ENCODE results near the gene TMOD1.
"Not testable (repeated sequence)": the region's sequence is repeated elsewhere in the genome, so short reads cannot be mapped to it uniquely, and the experiment has no call there.

TMOD1 gene

GRCh38 chr9:97575673-97576200, 74.3 kb downstream of the TMOD1 start:
- H3K27ac ChIP-seq, result no peak overlapping the region
- TF ChIP-seq, protein P1, sequence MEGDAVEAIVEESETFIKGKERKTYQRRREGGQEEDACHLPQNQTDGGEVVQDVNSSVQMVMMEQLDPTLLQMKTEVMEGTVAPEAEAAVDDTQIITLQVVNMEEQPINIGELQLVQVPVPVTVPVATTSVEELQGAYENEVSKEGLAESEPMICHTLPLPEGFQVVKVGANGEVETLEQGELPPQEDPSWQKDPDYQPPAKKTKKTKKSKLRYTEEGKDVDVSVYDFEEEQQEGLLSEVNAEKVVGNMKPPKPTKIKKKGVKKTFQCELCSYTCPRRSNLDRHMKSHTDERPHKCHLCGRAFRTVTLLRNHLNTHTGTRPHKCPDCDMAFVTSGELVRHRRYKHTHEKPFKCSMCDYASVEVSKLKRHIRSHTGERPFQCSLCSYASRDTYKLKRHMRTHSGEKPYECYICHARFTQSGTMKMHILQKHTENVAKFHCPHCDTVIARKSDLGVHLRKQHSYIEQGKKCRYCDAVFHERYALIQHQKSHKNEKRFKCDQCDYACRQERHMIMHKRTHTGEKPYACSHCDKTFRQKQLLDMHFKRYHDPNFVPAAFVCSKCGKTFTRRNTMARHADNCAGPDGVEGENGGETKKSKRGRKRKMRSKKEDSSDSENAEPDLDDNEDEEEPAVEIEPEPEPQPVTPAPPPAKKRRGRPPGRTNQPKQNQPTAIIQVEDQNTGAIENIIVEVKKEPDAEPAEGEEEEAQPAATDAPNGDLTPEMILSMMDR (IDR thresholded peaks at IDR 0.05), result no peak
- TF ChIP-seq ZFX (IDR thresholded peaks at IDR 0.05; ENCODE audit: borderline replicate concordance), result no peak

- H3K27ac ChIP-seq, result no peak overlapping the region
- TF ChIP-seq, protein P1 (IDR thresholded peaks at IDR 0.05), result no peak
- TF ChIP-seq ZFX (IDR thresholded peaks at IDR 0.05; ENCODE audit: borderline replicate concordance), result no peak
Measured at GRCh38 chr9:97577051-97577450, 75.6 kb downstream of the TMOD1 start.

- no peak for TF ChIP-seq ZFX (IDR thresholded peaks at IDR 0.05; ENCODE audit: borderline replicate concordance)
- TF ChIP-seq, protein P1 (IDR thresholded peaks at IDR 0.05), result no peak
- no peak overlapping the region for H3K27ac ChIP-seq
Measured at GRCh38 chr9:97578846-97579245, 77.4 kb downstream of the TMOD1 start.

- TF ChIP-seq ZFX (IDR thresholded peaks at IDR 0.05; ENCODE audit: borderline replicate concordance), result no peak
- TF ChIP-seq, protein P1 (IDR thresholded peaks at IDR 0.05), result no peak
- no peak overlapping the region for H3K27ac ChIP-seq
Measured at GRCh38 chr9:97579914-97580313, 78.4 kb downstream of the TMOD1 start.

DNA sequence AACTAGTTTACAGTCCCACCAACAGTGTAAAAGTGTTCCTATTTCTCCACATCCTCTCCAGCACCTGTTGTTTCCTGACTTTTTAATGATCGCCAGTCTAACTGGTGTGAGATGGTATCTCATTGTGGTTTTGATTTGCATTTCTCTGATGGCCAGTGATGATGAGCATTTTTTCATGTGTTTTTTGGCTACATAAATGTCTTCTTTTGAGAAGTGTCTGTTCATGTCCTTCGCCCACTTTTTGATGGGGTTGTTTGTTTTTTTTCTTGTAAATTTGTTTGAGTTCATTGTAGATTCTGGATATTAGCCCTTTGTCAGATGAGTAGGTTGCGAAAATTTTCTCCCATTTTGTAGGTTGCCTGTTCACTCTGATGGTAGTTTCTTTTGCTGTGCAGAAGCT, 80.1 kb downstream of the TMOD1 start:
- H3K27ac ChIP-seq, result not testable (repeated sequence)

GRCh38 chr9:97584778-97585177, 83.3 kb downstream of the TMOD1 start:
- H3K27ac ChIP-seq, result not testable (repeated sequence)

DNA sequence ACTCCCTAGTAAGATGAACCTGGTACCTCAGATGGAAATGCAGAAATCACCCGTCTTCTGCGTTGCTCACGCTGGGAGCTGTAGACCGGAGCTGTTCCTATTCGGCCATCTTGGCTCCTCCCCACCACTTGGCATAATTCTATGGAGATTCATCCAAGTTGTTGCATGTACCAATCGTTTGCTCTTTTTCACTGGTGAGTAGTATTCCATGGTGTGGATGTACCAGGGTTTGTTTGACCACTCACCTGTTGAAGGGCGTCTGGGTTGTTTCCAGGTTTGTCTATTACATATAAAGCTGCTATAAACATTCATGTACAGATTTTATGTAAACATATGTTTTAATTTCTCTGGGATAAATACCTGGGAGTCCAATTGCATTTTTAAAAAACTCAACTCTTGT, 85.4 kb downstream of the TMOD1 start:
- not testable (repeated sequence) for H3K27ac ChIP-seq

DNA sequence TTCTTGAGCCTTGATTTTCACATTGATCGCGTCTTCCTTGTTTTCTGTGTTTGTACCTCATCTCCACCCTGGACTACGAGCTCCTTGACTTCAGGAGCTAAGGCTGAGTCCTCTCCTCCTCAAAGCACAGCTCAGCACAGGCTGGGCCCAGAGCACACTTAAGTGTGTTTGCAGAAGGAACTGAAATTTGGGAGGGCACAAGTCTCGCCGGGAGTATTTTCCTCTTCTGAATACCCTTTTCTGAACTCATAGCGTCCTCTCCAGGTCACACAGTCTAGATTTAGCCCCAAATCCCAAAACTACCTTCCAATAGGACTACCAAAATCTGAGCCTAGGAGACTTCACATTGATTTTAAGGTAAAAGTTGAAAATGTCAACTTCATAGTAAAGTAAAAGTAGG, 90.1 kb downstream of the TMOD1 start:
- TF ChIP-seq, protein P1 (IDR thresholded peaks at IDR 0.05), result no peak
- TF ChIP-seq ZFX (IDR thresholded peaks at IDR 0.05; ENCODE audit: borderline replicate concordance), result no peak
- H3K27ac ChIP-seq, result no peak overlapping the region

GRCh38 chr9:97592126-97592525, 90.7 kb downstream of the TMOD1 start:
- H3K27ac ChIP-seq, result no peak overlapping the region
- no peak for TF ChIP-seq ZFX (IDR thresholded peaks at IDR 0.05; ENCODE audit: borderline replicate concordance)
- TF ChIP-seq, protein P1 (IDR thresholded peaks at IDR 0.05), result no peak

All from 22Rv1 (cell line).